ENCODE results near the gene MPPED2.

Gene MPPED2

DNA sequence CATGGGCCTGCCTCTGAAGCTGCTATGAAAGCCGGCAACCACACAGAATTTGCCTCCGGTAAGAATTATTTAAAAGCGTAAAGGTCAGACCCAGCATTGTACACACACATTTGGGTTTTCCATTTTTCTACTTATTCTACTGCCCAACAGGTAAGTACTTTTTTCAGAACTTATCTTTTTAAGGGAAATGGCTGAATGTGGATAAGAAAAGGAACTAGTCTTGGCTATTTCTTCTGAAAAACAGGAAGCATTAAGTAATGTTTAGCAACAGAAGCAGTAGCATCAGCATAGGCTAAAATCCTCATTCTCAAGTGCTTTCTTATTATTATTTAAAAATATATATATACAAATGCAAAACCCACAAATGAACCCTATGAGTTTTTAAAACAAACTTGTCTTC is 103.1 kb downstream of the MPPED2 start:
- DNase-seq: no peak

- DNase-seq: no peak
Measured at GRCh38 chr11:30481796-30482195, 104.4 kb downstream of the MPPED2 start.

DNA sequence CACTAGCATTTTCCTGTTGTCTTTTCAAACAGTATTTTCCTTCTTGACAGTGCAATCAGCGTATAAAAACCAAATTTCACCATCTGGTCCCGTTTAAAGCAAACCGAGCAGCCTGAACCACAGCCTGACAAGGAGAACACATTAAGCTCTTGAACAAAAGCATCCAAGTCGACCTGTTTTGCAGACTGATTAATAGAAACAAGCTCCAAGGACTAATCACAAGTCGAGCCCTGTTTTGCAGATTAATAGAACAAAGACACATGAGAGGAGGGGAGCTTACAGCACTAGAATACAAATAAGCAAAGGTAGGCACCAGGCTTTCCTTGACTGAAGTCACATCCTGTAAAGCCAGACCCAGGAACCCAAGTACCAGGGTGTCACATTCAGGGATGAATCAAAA is 104.8 kb downstream of the MPPED2 start:
- no peak for DNase-seq

DNA sequence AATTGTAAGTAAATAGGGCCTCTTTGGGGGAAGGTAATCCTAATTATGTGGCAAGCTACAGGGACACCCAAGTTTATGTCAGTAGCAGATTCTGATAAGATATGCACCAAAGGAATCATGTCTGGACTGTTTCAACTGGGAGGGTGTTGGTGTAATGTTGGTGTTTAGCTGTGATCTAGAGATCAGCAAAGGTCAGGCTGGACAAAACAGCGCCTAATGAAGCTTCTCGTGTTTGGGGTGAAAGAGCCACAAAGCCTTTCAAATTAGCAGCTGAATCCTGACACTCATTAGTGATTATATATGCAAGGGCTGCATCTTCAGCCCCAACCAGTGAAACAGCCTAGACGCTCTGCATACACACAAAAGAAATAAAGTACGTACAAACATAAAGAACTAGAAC is 106.3 kb downstream of the MPPED2 start:
- no peak for DNase-seq

DNA sequence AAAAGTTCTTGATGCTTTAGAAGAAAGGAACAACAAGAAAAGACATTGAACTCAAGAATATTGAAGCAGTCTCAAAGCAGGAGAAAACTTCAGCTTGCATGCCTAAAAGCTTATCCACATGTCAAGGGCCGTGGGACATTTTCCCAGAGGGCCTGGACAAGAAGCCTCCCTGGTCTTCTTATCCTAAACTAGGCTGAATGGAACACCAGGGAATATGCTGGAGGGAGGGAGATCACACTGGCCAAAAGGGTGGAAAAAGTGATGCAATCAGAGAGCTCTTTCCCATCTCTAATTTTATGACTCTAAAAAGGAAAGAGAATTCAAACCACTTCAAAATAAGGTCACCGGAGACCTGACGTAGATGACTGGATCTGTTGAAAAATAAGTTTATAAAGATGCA is 107.2 kb downstream of the MPPED2 start:
- DNase-seq: no peak

DNA sequence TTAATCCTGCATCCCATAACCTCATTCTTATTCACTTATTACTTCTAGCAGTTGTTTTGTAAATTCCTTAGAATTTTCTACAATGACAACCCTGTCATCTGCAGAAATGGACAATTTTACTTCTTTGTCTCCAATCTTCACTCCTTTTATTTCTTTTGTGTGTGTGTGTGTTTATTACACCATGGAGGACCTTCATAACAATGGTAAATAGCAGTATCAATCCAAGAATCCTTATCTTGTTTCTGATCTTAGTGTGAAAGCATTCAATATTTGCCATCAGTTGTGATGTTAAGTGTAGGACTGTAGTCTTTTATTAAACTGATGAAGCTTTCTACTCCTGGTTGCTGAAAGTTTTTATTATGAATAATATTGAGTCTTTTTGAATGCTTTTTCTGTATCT is 109.1 kb downstream of the MPPED2 start:
- no peak for DNase-seq

DNA sequence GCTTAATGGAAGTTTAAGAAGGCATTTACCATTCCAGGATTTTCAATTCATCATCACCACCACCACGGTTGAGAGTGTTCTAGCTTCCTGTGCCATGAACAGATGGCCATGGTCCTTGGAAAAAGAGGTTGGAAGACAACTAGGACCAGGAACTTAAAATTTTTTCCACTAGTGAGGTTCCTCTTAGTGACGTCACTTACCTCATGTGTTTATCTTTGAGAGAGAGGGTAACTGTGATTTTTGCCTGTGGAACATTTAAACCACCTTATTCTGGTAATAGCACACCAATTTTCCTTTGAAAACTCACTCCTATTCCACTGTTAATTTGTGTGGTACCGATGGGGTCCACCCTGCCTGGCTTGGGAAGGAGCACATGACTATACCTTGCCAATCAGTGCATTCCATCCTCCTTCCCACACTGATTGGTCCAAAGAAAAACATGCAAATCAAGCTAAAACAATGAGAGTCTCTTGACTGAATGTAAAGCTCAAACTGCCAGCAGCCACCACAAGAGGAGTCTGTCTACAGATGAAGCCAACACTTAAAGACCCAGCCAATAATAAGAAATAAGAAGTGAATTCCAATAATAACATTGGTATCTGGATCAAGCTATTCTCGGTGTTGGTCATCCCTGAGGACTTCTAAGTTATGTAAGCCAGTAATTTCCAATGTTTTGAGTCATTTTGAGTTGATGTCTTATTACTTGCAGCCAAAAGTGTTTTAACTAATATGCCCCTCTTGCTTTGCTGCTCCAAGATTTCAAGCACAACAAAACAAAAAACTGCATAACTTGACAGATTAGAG is 111.8 kb downstream of the MPPED2 start:
- no peak for DNase-seq

- DNase-seq: no peak
Measured at GRCh38 chr11:30471244-30471643, 114.9 kb downstream of the MPPED2 start.

DNA sequence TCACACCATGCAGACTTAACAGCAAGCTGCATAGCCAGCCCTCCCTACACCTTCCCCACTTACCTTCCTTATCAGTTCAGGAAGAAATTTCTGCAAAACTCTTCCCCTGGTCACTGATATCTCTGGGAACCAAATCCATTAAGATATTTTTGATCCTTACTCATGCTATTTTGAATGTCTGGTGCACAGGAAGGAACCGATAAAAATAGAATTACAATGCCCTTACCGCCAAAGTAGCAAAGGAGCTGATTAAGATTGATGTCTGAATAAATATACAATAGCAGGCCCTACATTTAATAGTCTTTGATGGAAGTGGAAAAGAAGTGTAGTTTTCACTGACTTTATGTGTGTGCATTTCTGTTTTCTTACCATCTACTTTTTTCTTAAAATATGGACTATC is 117.3 kb downstream of the MPPED2 start:
- no peak for DNase-seq

DNA sequence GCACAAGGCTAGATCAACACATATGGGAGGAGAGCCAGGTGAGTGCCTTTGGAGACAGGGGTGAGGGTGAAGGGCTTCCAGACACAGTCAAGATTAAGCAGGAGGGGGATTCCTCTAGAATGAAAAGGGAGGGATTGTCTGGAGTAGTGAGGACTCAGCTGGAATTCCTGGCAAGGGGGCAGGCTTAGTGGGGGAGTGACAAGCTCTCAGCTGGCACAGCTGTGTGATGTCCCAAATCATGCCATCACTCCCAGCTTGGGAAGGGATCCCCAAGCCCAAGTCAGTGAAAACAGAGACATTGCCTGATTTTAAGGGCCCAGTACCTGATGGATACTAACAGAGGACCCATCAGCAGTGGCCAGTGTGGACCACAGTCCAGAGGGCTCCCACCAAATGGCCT is 119.0 kb downstream of the MPPED2 start:
- no peak for DNase-seq

GRCh38 chr11:30465623-30466022 is 120.5 kb downstream of the MPPED2 start:
- DNase-seq: no peak

DNA sequence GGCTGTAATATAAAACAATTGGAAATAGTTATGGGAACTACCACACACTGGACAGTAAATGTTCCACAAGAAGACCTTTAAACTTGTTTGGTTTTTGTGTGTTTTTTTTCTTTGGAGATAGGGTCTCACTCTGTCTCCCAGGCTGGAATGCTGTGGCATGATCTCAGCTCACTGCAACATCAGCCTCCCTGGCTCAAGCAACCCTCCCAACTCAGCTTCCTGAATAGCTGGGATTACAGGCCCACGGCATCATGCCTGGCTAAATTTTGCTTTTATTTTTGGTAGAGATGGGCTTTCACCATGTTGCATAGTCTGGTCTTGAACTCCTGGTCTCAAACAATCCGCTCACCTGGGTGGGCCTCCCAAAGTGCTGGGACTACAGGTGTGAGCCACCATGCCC is 121.0 kb downstream of the MPPED2 start:
- DNase-seq: no peak

DNA sequence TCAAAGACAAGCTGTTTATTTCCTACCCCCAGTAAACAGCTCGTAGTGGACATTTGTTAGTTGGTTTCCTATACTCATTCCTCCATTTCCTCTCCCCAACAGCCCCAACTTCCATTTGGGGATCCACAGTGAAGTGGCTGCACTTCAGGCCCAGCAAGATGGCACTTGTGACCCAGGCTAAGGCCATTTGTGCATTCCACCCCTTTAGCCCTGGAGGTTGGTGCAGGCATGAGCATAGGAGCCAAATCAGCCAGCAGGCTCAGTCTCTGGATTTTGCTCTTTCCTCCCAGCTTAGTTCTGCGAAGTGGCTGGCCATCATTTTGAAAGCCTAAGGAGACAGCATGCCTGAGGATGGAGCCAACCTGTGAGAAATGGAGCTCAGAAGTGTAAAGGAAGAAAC is 122.9 kb downstream of the MPPED2 start:
- DNase-seq: no peak

GRCh38 chr11:30462421-30462820 is 123.7 kb downstream of the MPPED2 start:
- DNase-seq: no peak

DNA sequence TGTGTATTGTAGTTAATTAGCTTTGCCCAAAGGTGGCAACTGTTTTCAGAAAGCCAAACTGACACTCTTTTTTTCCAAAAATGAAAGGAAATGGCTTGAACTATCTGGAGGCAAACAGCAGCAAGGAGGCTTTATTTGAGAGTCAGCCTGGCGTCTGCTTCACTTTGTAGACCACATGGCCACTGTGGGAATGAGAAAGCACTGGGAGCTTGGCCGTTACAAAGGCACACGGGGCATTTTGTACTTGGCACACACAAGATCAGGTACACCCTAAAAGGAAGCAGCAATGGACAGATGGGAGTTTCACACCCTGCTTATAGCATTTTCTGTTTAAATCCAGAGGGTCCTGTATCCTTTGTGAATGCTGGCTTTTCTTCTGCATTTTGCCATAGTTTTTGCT is 126.3 kb downstream of the MPPED2 start:
- DNase-seq: no peak

DNA sequence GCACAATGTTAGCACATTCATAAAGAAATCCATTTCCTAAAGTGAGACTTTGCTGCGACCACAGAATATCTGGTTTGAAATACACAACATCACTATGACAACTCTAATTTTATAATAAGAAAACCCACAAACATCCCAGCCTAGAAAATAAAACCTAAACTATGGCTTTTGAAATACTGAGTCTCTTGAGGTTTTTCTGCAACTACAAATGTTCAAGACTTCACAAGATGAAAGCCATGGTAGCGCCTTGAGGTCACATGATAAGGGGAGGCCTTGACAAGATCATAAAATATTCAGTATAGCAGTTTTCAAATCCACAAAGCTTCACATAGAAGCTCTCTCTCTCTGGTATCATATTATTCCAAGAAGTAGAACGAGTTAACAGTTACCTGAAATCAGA is 126.8 kb downstream of the MPPED2 start:
- no peak for DNase-seq

DNA sequence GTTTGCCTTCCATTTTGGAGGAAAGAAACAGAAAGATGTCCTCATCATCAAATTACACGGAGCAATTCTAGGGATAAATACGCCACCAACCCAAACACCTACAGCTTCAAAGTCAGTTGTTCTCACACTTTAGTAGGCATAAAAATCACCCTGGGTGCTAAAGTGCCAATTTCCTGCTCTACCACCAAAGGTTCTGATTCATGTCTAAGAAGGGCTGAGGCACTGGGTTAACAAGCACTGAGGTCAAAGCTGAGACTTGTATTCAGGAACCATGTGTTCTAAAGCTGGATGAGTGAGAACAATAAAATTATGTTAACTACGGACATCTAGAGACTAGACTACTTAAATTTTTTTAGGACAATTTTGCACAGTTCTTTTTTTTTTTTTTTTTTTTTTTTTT is 127.6 kb downstream of the MPPED2 start:
- DNase-seq: no peak

DNA sequence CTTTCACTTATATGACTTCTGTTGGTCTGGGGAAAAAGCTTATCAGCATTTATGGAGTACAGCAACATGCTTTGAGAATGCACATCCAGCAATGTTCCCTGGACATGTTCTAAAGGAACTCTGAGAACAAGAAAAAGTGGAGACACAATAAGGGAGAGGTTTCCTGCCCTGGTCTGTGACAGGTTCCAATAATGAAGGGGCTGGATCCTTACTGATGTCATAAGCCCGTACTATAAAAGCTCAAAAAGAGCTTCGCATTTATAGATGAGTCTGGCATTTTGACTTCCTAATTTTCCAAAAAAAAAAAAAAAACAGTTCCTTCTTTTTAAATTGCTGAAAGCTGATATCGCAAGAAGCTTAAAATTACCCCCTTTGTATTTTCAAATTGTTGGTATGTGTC is 129.1 kb downstream of the MPPED2 start:
- DNase-seq: no peak

DNA sequence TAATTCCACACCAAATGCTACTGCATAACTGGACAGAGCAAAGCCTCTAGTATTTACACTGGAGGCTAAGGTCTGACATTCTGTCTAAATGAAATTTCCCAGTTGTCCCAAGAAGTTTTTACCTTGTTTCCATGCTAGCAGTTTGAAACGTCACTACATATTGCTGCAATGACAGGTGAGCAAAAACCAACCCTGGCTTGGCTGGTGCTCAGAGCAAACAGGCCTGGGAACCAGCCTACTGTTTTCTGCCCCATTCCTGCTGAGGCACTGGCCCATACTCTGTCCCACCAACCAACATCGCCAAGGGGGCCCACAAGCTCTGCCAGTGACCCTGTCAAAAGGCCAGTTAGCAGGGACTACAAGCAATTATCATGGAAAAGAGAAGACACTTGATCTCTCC is 131.1 kb downstream of the MPPED2 start:
- DNase-seq: no peak

DNA sequence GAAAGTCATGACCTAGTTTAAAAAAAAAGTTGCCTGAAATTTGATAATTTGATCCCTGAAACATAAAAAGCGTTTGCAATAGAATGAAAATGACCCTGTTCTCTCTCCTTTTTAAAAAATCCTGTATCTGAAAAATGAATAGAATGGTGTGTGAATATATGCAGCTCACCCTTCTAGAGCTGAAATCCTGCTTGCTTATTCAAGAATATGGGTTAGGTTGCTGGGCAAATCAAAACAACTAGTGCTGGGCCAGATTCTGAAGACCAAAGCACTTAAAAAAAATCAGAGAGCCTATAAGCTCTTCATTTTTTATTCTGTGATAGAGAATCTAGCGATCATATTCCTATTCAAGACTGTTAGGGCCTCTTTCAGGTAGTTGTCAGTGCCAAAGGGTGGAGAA is 131.6 kb downstream of the MPPED2 start:
- DNase-seq: no peak

DNA sequence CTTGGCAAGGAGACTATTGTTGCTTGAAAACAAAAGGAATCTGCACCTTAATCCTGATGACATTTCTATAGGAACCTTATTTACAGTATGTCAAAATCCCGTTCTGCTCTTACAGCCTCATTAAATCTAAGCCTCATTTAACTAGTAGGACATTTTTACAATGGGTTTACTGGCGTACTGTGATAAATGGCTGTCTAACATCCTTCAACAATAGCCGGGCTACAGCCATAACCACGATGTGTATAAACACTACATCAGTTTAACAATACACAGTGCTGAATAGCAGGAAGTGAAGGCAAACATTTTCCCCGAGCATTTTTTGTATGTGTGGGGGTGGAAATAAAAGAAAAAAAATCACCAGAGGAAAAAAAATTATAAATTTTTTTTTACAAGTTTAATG is 132.0 kb downstream of the MPPED2 start:
- no peak for DNase-seq

- no peak for DNase-seq
Measured at GRCh38 chr11:30453705-30454104, 132.4 kb downstream of the MPPED2 start.

- no peak for DNase-seq
Measured at GRCh38 chr11:30452842-30453241, 133.3 kb downstream of the MPPED2 start.

- no peak for DNase-seq
Measured at GRCh38 chr11:30452114-30452513, 134.0 kb downstream of the MPPED2 start.

DNA sequence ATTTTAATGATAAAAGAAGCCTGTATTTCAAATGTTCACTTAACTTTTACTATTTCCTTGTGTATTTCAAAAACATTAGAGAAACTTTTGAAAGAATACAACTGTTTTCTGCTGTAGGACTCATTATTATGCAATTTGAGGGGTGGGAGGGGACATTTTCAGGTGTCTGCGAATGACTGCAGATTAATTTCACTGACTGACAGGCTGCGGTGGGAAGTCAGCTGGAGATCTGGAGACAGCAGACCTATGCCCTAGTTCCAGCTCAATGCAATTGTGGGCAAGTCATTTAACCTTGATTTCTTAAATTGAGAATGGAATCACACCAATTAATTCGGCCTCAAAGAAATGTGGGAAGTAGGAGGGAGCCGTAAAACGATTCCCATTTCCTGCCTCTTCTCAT is 134.5 kb downstream of the MPPED2 start:
- DNase-seq: no peak

Data from stimulated activated naive CD4-positive, alpha-beta T cell (primary cell).